Stimulated activated memory B cell treated with anti-CD40 and anti-IgM and Interleukin-4, amounts not matched to agents 10 μg/mL and 1 μg/mL and 100 μg/mL, for 72 hours (primary cell): ENCODE results near the gene KIRREL3.

Source experiments
- ATAC-seq: fragments of 150-1000 bp; cut with Tn5 transposase; 2 replicates; pipeline ENCODE4 v1.10.0; 2021
- H3K27ac Mint-ChIP-seq: one replicate; pipeline ENCODE4 v1.8.0; 2022; ENCODE audit warnings: mild to moderate bottlenecking, mixed read lengths
- H3K27me3 Mint-ChIP-seq: one replicate; pipeline ENCODE4 v1.8.0; 2022; ENCODE audit warnings: mixed read lengths
- H3K36me3 Mint-ChIP-seq: one replicate; pipeline ENCODE4 v1.8.0; 2022; ENCODE audit warnings: mixed read lengths
- H3K4me1 Mint-ChIP-seq: one replicate; pipeline ENCODE4 v1.8.0; 2022; ENCODE audit warnings: mixed read lengths
- H3K4me3 Mint-ChIP-seq: one replicate; pipeline ENCODE4 v1.8.0; 2022; ENCODE audit warnings: mild to moderate bottlenecking, moderate library complexity, mixed read lengths
- H3K9me3 Mint-ChIP-seq: one replicate; pipeline ENCODE4 v1.8.0; 2022; ENCODE audit warnings: mixed read lengths

Gene KIRREL3

GRCh38 chr11:126833065-126833464 is 167.5 kb downstream of the KIRREL3 start:
- no peaks in the 10 kb centered on the region for H3K36me3 Mint-ChIP-seq
- no peak overlapping the region for H3K27ac Mint-ChIP-seq
- H3K4me1 Mint-ChIP-seq, result no peaks in the 10 kb centered on the region
- no peaks in the 10 kb centered on the region for H3K27me3 Mint-ChIP-seq
- no peak overlapping the region for H3K4me3 Mint-ChIP-seq
- ATAC-seq, result no peak
- H3K9me3 Mint-ChIP-seq, result no peaks in the 10 kb centered on the region

GRCh38 chr11:126832387-126832786 is 168.2 kb downstream of the KIRREL3 start:
- Mint-ChIP-seq H3K27ac (no peak overlapping the region), H3K27me3 (no peaks in the 10 kb centered on the region), H3K4me3 (no peak overlapping the region), H3K36me3 (no peaks in the 10 kb centered on the region), H3K9me3 (no peaks in the 10 kb centered on the region), H3K4me1 (no peaks in the 10 kb centered on the region)
- ATAC-seq, result no peak

GRCh38 chr11:126830216-126830806 is 170.3 kb downstream of the KIRREL3 start:
- Mint-ChIP-seq H3K36me3 (no peaks in the 10 kb centered on the region), H3K27me3 (no peaks in the 10 kb centered on the region)

GRCh38 chr11:126829716-126830115 is 170.9 kb downstream of the KIRREL3 start:
- no peaks in the 10 kb centered on the region for H3K36me3 Mint-ChIP-seq
- H3K27me3 Mint-ChIP-seq, result no peaks in the 10 kb centered on the region
- no peak for ATAC-seq
- no peak overlapping the region for H3K4me3 Mint-ChIP-seq
- H3K9me3 Mint-ChIP-seq, result no peaks in the 10 kb centered on the region
- no peaks in the 10 kb centered on the region for H3K4me1 Mint-ChIP-seq
- no peak overlapping the region for H3K27ac Mint-ChIP-seq

More at GRCh38 chr11:126830216-126830806, 170.3 kb downstream of the KIRREL3 start:
- no peak overlapping the region for H3K4me3 Mint-ChIP-seq
- no peaks in the 10 kb centered on the region for H3K4me1 Mint-ChIP-seq
- no peak for ATAC-seq
- H3K9me3 Mint-ChIP-seq, result no peaks in the 10 kb centered on the region
- no peak overlapping the region for H3K27ac Mint-ChIP-seq

- Mint-ChIP-seq H3K4me1 (no peaks in the 10 kb centered on the region), H3K27ac (no peak overlapping the region), H3K4me3 (no peak overlapping the region)
Measured at GRCh38 chr11:126824035-126824607, 176.4 kb downstream of the KIRREL3 start.

GRCh38 chr11:126823274-126823673 is 177.3 kb downstream of the KIRREL3 start:
- Mint-ChIP-seq H3K4me3 (no peak overlapping the region), H3K27ac (no peak overlapping the region), H3K4me1 (no peaks in the 10 kb centered on the region), H3K9me3 (no peaks in the 10 kb centered on the region), H3K27me3 (no peaks in the 10 kb centered on the region), H3K36me3 (no peaks in the 10 kb centered on the region)
- no peak for ATAC-seq

More at GRCh38 chr11:126824035-126824607, 176.4 kb downstream of the KIRREL3 start:
- no peaks in the 10 kb centered on the region for H3K27me3 Mint-ChIP-seq
- H3K9me3 Mint-ChIP-seq, result no peaks in the 10 kb centered on the region
- no peaks in the 10 kb centered on the region for H3K36me3 Mint-ChIP-seq
- ATAC-seq, result no peak

- H3K4me3 Mint-ChIP-seq, result no peak overlapping the region
- H3K27me3 Mint-ChIP-seq, result peaks cover 4% of the 10 kb centered on the region
- no peak for ATAC-seq
- no peaks in the 10 kb centered on the region for H3K9me3 Mint-ChIP-seq
- no peaks in the 10 kb centered on the region for H3K36me3 Mint-ChIP-seq
- H3K27ac Mint-ChIP-seq, result no peak overlapping the region
- no peaks in the 10 kb centered on the region for H3K4me1 Mint-ChIP-seq
Measured at GRCh38 chr11:126821827-126822226, 178.7 kb downstream of the KIRREL3 start.

- Mint-ChIP-seq H3K9me3 (no peaks in the 10 kb centered on the region), H3K4me3 (no peak overlapping the region), H3K27ac (no peak overlapping the region), H3K27me3 (peaks cover 10% of the 10 kb centered on the region), H3K4me1 (no peaks in the 10 kb centered on the region), H3K36me3 (no peaks in the 10 kb centered on the region)
- no peak for ATAC-seq
Measured at GRCh38 chr11:126819194-126819593, 181.4 kb downstream of the KIRREL3 start.

GRCh38 chr11:126817523-126818450 is 182.8 kb downstream of the KIRREL3 start:
- Mint-ChIP-seq H3K4me1 (no peaks in the 10 kb centered on the region), H3K27me3 (peaks cover 10% of the 10 kb centered on the region), H3K9me3 (no peaks in the 10 kb centered on the region), H3K27ac (no peak overlapping the region), H3K36me3 (no peaks in the 10 kb centered on the region), H3K4me3 (no peak overlapping the region)
- peak; percentile 39 for ATAC-seq

- peaks cover 10% of the 10 kb centered on the region for H3K27me3 Mint-ChIP-seq
- no peaks in the 10 kb centered on the region for H3K36me3 Mint-ChIP-seq
- H3K4me1 Mint-ChIP-seq, result no peaks in the 10 kb centered on the region
- no peak overlapping the region for H3K4me3 Mint-ChIP-seq
- no peak overlapping the region for H3K27ac Mint-ChIP-seq
- H3K9me3 Mint-ChIP-seq, result no peaks in the 10 kb centered on the region
- no peak for ATAC-seq
Measured at GRCh38 chr11:126817096-126817495, 183.5 kb downstream of the KIRREL3 start.

- Mint-ChIP-seq H3K9me3 (no peaks in the 10 kb centered on the region), H3K4me1 (no peaks in the 10 kb centered on the region), H3K27ac (no peak overlapping the region), H3K4me3 (no peak overlapping the region), H3K36me3 (no peaks in the 10 kb centered on the region), H3K27me3 (peaks cover 10% of the 10 kb centered on the region)
- no peak for ATAC-seq
Measured at GRCh38 chr11:126816645-126817044, 183.9 kb downstream of the KIRREL3 start.

GRCh38 chr11:126815111-126815510 is 185.5 kb downstream of the KIRREL3 start:
- Mint-ChIP-seq H3K4me1 (no peaks in the 10 kb centered on the region), H3K9me3 (no peaks in the 10 kb centered on the region), H3K27ac (no peak overlapping the region), H3K36me3 (no peaks in the 10 kb centered on the region), H3K27me3 (peaks cover 10% of the 10 kb centered on the region), H3K4me3 (no peak overlapping the region)
- ATAC-seq, result no peak

- no peaks in the 10 kb centered on the region for H3K36me3 Mint-ChIP-seq
- no peak overlapping the region for H3K27ac Mint-ChIP-seq
- no peaks in the 10 kb centered on the region for H3K27me3 Mint-ChIP-seq
- H3K4me1 Mint-ChIP-seq, result no peaks in the 10 kb centered on the region
- no peaks in the 10 kb centered on the region for H3K9me3 Mint-ChIP-seq
- H3K4me3 Mint-ChIP-seq, result no peak overlapping the region
- ATAC-seq, result no peak
Measured at GRCh38 chr11:126810776-126811175, 189.8 kb downstream of the KIRREL3 start.

GRCh38 chr11:126809514-126810289 is 190.9 kb downstream of the KIRREL3 start:
- Mint-ChIP-seq H3K4me3 (no peak overlapping the region), H3K27ac (no peak overlapping the region), H3K9me3 (no peaks in the 10 kb centered on the region), H3K36me3 (no peaks in the 10 kb centered on the region), H3K4me1 (no peaks in the 10 kb centered on the region), H3K27me3 (no peaks in the 10 kb centered on the region)
- no peak for ATAC-seq

GRCh38 chr11:126808836-126809235 is 191.7 kb downstream of the KIRREL3 start:
- ATAC-seq, result no peak
- H3K27me3 Mint-ChIP-seq, result no peaks in the 10 kb centered on the region
- H3K4me1 Mint-ChIP-seq, result no peaks in the 10 kb centered on the region
- no peak overlapping the region for H3K4me3 Mint-ChIP-seq
- no peaks in the 10 kb centered on the region for H3K9me3 Mint-ChIP-seq
- no peak overlapping the region for H3K27ac Mint-ChIP-seq
- H3K36me3 Mint-ChIP-seq, result no peaks in the 10 kb centered on the region
